GM18909 (cell line): ENCODE measurements around the gene FOLR1.

Source experiments
- ATAC-seq: cut with Tn5 transposase; IDR thresholded peaks from one replicate; pipeline ENCODE4 v1.9.1; 2021; ENCODE audit warnings: mild to moderate bottlenecking; ENCODE audit not compliant: unreplicated experiment, poor library complexity

Gene FOLR1

GRCh38 chr11:72222907-72223614 lies 31.1 kb downstream of the FOLR1 start:
- peak; percentile 77 for ATAC-seq

GRCh38 chr11:72223615-72224563 lies 31.9 kb downstream of the FOLR1 start:
- peak; percentile 55 for ATAC-seq

GRCh38 chr11:72224564-72225410 lies 32.8 kb downstream of the FOLR1 start, which contains the start of gene INPPL1:
INPPL1 (plus strand) TSS chr11:72224767; CDS start chr11:72224985, 218 bp downstream.
- no peak for ATAC-seq

- no peak for ATAC-seq
These were observed 33.5 kb downstream of the FOLR1 start for GRCh38 chr11:72225411-72225951.

GRCh38 chr11:72226701-72227100 lies 34.8 kb downstream of the FOLR1 start:
- no peak for ATAC-seq

- no peak for ATAC-seq
These were observed 35.6 kb downstream of the FOLR1 start for GRCh38 chr11:72227316-72228228.

GRCh38 chr11:72228229-72228843 lies 36.4 kb downstream of the FOLR1 start:
- no peak for ATAC-seq

- ATAC-seq: no peak
These were observed 36.9 kb downstream of the FOLR1 start for GRCh38 chr11:72228844-72229231.

GRCh38 chr11:72229336-72229924 lies 37.5 kb downstream of the FOLR1 start:
- ATAC-seq: no peak

- no peak for ATAC-seq
These were observed 38.2 kb downstream of the FOLR1 start for GRCh38 chr11:72229925-72230763.

- no peak for ATAC-seq
These were observed 38.9 kb downstream of the FOLR1 start for GRCh38 chr11:72230764-72231365.

- no peak for ATAC-seq
These were observed 39.7 kb downstream of the FOLR1 start for GRCh38 chr11:72231396-72232259.

- no peak for ATAC-seq
These were observed 40.5 kb downstream of the FOLR1 start for GRCh38 chr11:72232260-72233055.

- ATAC-seq: no peak
These were observed 41.3 kb downstream of the FOLR1 start for GRCh38 chr11:72233056-72233772.
